GM21381 (cell line): ENCODE measurements around the gene RASL12.
"Not testable (repeated sequence)": the region's sequence is repeated elsewhere in the genome, so short reads cannot be mapped to it uniquely, and the experiment has no call there.

ENCODE experiments used
- ATAC-seq: cut with Tn5 transposase; IDR thresholded peaks from one replicate; pipeline ENCODE4 v1.9.1; 2021; ENCODE audit warnings: mild to moderate bottlenecking, moderate library complexity; ENCODE audit not compliant: unreplicated experiment

The RASL12 gene, protein sequence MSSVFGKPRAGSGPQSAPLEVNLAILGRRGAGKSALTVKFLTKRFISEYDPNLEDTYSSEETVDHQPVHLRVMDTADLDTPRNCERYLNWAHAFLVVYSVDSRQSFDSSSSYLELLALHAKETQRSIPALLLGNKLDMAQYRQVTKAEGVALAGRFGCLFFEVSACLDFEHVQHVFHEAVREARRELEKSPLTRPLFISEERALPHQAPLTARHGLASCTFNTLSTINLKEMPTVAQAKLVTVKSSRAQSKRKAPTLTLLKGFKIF

DNA sequence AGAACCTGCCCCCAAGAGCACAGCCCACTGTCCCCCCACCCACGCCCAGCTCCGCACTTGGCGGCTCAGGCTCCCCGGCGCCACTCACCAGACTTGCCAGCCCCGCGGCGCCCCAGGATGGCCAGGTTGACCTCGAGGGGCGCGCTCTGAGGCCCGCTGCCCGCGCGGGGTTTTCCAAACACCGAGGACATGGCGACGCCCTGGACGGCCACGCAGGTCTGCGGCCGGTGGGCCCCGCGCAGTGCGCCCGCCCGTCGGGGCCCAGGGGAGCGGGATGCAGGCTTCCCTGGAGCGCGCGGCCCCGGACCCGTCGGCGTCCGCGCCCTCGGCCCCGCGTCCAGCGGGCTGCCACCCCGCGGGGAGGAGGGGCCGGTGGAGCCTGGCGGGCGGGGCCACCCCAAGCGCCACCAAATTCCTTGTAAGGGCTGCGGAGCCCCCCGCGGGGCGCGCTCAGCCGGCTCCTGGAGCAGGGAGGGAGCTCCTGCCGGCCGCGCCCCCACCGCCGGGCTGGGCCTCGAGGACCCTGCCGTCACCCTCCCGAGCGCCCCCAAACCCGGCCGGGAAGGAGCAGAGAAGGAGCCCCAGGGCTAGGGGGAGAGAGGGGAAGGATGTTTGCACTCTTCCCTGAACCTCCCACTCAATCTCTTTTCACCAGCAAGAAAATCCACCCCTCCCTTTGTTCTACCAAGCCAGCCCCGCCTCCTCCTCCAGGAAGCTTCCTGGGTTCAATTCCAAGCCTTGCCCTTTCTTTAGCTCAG is at the start of gene RASL12:
Gene RASL12 (minus strand): TSS at position 347 of the 758 bp plus-strand sequence. CDS start 156 bp downstream, at position 191.
- no peak for ATAC-seq

DNA sequence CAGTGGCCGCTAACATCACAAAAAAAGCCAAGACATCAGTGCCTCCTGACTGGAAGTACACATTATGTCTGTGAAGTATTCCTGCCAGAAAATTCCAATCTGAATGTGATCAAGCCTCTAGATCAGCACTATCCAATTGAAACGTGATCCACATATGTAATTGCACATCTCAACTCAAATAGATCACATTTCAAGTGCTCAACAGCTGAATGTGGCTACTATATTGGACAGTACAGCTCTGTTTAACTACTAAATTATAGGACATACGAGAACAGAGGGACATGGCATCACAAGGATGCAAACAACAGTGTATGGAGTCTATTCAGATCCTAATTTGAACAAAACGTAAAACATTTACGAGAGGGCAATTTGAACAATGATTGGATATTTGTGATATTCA is 47.8 kb upstream of the RASL12 start:
- no peak for ATAC-seq

DNA sequence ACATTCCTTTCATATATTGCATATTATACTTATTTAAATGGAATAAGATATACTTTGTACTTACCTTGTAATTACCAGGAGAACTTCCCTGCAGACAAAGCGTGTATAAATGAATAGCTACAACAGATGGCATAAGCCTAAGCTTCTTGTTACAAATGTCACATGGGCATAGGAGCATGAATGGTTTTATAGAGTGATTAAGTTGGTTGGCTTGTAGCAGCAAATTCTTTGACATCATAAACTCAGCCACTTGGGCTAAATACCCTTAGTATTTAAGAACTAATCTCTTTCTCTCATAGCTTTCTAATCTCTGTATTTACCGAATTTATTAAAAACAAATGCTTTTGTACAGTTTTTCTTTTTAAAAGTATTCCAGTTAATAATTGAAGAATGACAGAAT is 47.3 kb upstream of the RASL12 start, which contains the start of gene UBAP1L:
Gene UBAP1L (minus strand): TSS at position 115 of the 400 bp plus-strand sequence. CDS start 8,985 bp downstream, outside the sequence.
- no peak for ATAC-seq

DNA sequence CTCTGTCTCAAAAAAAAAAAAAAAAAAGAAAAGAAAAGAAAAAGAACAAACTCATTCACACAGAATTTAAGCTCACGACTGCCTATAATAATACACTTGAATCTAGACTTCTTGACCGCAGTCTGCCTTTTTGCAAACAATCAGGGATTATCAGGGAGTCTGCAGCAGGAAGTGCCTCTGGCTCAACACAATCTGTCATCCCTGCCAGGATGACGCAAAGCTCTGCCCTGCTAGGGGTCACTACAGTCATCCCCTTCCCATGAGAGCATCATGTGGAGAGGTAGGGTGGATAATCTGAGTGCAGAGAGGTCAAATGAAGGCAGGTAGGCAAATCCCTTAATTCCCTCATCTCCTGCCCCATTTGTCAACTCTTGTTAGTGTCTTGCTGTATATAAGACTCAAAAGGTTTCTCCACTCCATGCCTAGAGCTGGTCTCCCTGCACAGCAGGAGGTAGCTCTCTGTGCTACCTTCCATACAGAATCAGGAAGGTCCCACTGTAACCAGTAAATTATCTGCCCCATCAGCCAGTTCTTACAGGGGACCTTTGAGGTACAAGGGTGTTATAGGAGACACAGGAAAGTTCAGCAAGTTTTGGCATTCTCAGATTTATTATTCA is 43.0 kb upstream of the RASL12 start:
- no peak for ATAC-seq

DNA sequence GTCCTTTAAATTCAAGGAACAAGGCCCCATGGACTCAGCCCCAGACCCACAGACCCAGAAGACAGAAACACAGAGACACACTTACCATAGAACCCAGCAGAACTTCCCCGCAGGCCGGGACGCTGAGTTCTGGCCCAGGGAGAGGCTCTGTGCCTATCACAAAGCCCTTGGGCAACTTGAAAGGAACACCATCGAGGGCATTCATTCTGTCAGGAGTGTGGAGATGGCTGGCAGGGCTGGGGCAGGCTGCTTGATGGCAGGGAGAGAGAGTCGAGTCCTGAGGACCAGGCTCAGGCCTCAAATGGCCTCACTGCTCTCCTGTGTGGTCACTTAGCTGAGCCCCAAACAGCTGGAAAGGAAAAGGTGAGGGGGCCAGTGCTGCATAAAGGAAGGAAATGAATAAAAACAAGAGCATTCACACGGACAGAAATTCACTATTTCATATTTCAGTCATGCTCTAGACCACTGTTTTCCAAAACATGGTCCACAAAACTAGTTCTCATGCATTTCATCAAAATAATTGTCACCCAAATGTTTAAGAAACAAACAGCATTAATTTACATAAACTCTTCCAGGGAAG is 38.3 kb upstream of the RASL12 start:
- ATAC-seq: no peak

DNA sequence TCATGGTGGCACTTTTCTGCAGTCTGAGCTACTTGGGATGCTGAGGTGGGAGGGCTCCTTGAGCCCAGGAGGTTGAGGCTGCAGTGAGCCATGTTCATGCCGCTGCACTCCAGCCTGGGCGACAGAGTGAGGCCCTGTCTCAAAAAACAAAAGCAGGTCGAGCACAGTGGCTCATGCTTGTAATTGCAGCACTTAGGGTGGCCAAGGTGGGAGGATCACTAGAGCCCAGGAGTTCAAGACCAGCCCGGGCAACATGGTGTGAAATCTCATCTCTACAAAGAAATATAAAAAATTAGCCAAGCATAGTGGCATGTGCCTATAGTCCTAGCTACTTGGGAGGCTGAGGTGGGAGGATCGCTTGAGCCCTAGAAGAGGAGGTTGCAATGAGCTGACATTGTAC is 37.2 kb upstream of the RASL12 start:
- ATAC-seq: no peak

DNA sequence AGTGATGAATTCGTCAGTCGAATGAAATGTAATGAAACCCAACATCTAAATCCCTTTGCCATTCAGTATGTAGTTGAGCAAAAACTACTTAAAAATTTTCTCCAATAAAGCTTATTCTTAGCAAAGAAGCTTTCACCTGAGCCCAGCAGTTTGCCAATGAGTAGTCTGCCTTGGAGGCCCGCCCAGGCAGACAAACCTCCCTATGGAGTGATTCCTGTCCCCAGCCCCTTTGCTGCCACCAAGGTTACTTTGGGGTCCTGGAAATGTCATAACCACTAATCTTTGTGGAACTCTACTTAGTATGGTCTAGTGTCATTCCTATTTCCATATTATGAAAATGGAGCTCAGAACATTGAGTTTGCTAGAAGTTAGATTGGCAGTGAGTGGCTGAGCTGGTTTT is 35.1 kb upstream of the RASL12 start:
- no peak for ATAC-seq

DNA sequence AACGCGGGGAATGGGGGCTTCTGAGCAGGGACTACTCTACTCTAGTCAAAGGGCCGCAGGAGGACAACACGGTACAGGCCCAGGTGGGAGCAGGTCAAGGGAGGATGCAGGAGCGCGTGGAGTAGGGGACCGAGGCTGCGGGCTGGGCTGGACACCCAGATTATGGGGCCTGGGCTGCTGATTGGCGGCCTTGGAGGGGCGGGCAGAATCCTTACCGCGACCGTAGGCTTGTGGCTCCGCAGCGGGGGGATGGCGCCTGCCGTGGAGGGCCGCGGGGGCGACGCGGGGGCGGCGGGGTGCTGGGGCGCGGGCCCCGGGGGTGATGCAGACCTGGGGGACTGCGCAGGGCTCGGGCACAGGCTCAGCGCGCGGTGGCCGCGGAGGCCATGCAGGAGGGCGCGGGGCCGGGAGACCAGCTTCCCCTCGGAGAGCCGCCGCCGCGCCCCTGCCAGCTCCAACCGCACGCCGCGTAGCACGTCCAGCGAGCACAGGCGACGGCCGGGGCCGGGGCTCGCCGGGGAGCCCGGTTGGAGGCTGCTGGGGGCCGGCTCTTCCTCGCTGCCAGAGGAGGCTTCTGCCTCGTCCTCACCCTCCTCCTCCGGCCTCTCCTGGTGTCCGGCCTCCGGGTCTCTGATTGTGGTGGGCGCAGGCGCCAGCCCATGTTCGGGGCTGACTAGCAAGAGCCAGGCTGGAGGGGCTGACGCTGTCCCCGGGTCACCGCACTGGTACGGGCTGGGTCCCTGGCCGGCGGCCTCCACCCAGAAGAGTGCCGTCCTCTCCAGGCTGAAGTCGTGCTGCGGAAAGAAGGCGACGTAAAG is 34.3 kb upstream of the RASL12 start:
- no peak for ATAC-seq

DNA sequence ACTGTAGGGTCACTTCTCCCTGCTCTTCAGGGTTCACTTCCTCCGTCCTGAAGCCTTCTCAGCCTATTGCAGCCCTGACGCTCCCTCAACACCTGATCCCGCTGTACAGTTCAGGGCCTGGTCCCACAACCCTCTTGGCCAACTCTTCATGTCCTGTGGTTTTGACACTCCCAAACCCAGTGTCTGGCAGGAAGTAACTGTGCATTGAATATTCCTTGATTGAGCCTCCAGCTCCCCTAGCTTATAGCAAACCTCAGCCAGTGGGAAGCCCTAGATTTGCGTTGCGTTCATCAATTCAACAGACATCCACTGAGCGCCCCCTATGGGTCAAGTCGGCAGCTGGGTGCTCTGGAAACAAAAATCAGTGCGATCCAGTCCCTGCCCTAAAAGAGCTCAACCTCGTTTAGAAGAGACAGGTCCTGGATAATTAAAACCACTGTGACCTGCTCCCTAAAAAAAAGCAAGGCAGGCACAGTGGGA is 33.7 kb upstream of the RASL12 start:
- ATAC-seq: no peak

DNA sequence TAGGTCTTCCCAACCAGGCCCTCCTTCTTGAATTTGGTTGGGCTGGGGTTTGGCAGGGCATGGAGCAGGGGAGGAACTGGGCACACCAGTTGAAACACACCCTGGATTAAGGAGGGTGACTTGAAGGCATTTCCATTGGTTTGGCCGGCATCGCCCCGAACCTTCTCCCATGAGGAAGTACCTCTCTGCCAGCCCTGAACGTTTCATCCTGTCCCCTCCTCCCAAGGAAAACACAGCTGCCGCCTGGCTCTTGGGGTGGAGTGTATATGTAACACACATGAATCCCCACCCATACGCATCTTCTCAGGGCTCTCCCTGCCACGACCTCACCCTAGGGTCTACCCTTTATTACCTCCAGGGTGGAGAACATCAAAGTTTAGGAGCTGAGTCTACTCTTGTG is 32.7 kb upstream of the RASL12 start:
- no peak for ATAC-seq

DNA sequence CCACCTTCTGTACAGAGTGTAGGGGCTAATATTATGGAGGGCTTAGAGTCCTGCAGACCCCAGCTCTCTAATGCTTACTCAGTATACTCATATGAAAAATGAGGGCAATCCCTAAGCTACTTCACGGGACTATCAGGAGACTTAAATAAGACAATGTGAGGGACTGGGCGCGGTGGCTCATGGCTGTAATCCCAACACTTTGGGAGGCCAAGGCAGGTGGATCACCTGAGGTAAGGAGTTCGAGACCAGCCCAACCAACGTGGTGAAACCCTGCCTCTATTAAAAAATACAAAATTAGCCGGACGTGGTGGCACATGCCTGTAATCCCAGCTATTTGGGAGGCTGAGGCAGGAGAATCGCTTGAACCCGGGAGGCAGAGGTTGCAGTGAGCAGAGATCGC is 32.0 kb upstream of the RASL12 start:
- ATAC-seq: not testable (repeated sequence)

DNA sequence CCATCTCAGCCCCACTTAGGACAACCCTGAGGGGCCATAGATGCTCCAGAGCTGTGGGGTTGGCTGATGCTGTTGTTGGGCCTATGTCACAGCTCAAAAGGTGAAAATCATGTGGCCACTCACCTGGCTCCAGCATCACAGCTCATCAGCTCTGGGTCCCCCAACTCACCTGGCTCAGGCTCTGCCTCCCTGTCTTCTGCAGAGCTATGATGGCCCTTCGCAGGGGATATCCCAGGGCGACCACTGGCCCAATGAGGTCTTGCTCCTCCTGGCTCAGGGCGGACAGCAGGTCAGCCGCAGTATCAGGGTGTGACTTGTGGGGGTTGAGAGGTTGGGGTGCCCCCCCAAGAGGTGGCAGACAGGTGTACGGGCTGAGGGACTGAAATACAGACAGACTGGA is 31.5 kb upstream of the RASL12 start:
- no peak for ATAC-seq

DNA sequence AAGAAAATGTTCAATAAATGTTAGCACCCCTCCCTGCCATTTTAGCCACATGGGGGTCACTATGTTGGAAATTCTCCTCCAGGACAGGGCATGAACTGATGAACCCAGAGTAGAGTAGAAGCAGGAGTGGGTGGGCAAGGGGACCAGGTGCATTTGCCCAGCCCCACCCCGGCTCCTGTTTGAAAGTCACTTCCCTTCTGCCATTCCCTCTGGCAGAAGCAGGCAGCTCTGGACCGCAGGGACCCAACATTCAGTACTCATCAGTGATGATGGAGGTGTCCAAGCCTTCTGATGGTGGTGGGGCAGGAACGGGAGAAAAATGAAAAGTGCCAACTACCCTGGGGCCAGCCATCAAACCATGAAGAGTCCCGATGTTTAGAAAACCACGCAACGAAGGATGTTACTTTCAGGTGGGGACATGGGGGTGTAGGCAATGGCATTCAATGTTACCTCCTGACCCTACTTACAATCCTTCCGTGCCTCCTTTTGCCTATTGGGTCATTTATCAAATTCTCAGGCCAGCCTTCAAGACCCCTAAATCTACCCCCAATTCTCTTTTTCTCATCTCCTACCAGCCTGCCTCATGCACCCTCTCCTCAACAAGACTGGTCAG is 30.0 kb upstream of the RASL12 start:
- ATAC-seq: no peak

DNA sequence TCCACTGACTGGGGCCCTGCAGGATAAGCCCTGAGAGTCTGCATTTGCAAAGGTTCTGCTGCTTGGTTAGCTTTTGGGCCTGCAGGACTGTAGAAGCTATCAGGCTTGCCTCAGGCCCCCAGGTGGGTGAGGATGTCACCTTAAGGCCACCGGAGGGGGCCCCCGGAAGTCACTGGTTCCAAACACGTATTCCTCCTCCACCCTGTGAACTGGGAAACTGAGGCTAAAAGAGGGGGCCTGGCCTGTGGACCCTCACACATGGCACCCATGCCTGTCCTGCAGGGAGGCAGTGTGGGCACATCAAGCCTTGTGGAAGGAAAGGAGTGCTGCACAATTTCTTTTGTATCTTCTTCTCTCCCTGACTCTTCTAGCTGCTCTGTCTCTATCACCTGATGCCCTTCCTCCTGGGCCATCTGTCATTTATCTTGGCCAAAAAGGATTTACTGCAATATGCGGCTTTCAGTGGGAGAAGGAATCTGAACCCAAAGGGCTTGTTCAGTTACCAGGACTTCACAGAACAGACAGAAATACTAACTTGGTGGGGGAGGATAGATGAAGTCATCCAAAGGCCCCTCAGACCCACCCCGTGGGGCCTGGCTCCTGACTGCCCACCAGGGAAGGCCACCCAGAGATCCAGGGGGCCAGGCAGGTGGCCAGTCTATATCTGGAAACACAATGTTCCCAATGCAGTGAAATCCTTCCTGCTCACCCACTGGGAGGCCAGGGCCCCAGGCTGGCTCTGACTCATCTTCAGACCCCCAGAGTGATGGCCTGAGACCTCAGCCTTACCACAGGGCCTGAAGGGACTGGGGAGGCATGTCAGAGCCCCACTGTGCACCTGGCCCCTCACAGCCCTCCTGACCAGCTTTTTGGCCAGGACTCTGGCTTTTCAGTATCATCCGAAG is 28.9 kb upstream of the RASL12 start:
- ATAC-seq: no peak

DNA sequence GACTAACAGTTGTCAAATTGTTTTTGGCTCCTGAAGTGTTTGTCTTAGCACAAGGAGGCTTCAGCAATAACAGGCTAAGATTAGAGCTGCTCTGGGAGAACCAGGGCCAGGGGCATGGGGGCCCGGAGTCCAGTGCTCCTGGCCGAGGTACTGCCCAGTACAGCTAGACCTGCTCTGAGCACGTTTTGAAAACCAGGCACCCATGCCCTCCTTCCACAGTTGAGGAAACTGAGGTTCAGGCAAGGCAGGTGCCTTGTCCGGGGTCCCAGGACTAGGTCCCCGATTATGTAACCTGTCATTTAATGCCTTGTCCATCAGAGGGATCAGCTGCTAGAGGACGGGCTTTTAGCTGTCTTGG is 27.9 kb upstream of the RASL12 start:
- no peak for ATAC-seq

DNA sequence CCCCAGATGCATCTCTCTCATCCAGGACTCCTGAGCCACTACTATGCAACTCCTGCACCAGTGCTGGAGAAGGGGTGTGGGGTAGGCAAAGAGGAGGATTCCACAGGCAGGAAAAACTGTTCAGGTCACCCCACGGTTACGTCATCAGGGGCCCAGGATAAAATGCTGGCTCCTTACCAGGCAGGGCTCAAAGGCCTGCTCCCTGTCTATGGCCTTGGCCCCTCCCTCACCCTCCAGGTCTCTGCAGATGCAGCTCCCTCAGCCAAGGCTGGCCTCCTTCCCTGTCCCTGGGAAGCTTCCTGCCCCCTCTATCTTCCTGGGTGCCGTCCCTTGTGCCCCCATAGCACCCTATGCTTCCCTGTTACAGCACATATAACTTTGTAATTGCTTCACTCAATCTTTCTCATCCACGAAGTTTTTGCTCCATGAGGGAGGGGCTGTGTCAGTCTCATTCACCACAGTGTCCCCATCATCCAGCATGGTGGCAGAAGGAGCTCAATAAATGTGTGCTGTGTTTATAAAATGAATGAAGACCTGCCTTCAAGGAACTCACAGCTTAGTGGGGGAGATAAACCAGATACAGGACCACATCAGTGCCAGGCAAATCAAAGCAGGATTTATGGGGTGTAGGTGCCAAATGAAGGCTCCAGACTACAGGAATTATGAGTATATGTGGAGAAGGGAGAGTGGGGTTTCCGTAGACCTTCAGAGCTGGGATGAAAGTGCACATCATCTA is 27.4 kb upstream of the RASL12 start:
- no peak for ATAC-seq

DNA sequence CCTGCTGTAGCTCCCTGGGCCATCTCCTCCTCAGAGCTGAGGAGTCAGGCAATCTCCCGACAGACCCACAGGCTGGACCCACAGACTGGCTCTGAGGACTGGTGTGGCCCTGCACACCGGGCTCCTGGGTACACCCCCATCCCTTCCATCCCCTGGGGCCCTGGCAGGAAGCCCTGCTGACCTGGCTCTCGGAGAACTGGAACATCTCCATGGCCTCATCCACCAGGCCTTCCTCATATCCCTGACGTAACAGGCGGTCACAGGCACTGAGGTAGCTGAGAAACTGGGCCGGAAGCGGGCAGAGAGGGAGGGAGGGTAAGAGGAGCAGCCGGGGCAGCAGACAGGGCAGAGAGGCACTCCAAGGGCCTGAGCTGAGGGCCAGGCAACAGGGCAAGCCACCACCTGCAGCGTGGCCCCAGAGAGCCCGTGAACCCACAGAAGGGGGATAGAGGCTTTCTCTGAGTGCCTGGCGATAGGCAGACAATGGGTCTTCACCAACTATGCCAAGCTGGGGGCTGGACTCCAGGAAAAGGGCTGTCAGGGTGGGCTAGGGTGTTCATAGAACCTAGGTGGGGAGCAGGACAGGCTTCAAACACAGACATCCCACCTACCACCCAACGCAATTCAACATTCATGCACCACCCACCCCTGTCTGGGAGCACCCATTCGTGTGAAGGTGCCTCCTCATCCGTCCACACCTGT is 26.7 kb upstream of the RASL12 start:
- no peak for ATAC-seq

DNA sequence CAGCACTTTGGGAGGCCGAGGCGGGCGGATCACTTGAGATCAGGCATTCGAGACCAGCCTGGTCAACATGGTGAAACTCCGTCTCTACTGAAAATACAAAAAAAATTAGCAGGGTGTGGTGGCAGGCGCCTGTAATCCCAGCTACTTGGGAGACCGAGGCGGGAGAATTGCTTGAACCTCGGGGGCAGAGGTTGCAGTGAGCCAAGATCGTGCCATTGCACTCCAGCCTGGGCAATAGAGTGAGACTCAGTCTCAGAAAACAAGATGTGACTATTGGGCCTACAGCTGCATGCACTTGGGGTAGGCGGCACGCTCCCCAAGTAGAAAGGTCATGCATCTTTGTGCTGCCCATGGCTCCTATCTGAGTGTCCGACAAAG is 26.0 kb upstream of the RASL12 start:
- ATAC-seq: not testable (repeated sequence)
